H1 (cell line): ENCODE data around the gene DNAJC11. TPM values are rescaled to one million over a fixed set of nuclear protein-coding genes. Genes with fewer than 3 reads are reported as not detected.

ENCODE experiments used
- BACH1 ChIP-seq: IDR thresholded peaks from 2 replicates; pipeline ENCODE4 v1.6.1; 2012; ENCODE audit warnings: low read length, improper control_type of control experiment
- CEBPB ChIP-seq: IDR thresholded peaks from 2 replicates; pipeline ENCODE4 v1.6.1; 2012; ENCODE audit warnings: low read depth, low read length
- CHD2 ChIP-seq: IDR thresholded peaks from 2 replicates; pipeline ENCODE4 v1.6.1; 2012; ENCODE audit warnings: low read length, improper control_type of control experiment
- RAD21 ChIP-seq, 2 experiments: IDR thresholded peaks in 1 of 2; conservative IDR thresholded peaks in 1 of 2; 2 replicates each; pipeline ENCODE4 v1.6.1; 2011; ENCODE audit warnings: low read depth in 2 of 2, low read length in 2 of 2, improper control_type of control experiment in 1 of 2, inconsistent platforms in 1 of 2, mild to moderate bottlenecking in 1 of 2, moderate library complexity in 1 of 2
- RNF2 ChIP-seq: fragments of 200-900, 300-1000 bp; sonication (generic); IDR thresholded peaks from 2 replicates; pipeline ENCODE4 v1.7.1; 2016; ENCODE audit warnings: borderline replicate concordance, low read depth, mild to moderate bottlenecking, antibody characterized with exemption, low read length; ENCODE audit not compliant: poor library complexity, severe bottlenecking; ENCODE audit errors: missing control alignments
- SP2 ChIP-seq: IDR thresholded peaks from 2 replicates; pipeline ENCODE4 v1.6.1; 2012; ENCODE audit warnings: mild to moderate bottlenecking, low read length, inconsistent platforms
- polyA plus RNA-seq, 7 experiments: library from polyadenylated mRNA; depleted of rRNA in 3 of 7; stranded (reverse) in 5 of 7; unstranded in 2 of 7; fragments of >200 nt in 5 of 7; fragments of 200-250 nt in 2 of 7; gene quantifications; 1 replicate in 5 of 7; 2 replicates in 1 of 7; 4 replicates in 1 of 7; pipeline versions ENCODE4 v1.2.1 to v1.2.3, GENCODE V29; 2011 to 2013; ENCODE audit warnings: missing spikeins in 2 of 7, mixed read lengths in 2 of 7
- total RNA-seq: library from RNA; stranded (reverse); fragmentation: NEBNext Ultra II Directional; extraction: Animal tissue kit (Norgen Biotek cat#: 25700); gene quantifications from 2 replicates; pipeline ENCODE4 v1.2.1, GENCODE V29; 2021
- TF ChIP-seq, protein P1 (sequence below): fragments of 300-600 bp; sonication (generic); IDR thresholded peaks from 2 replicates; pipeline ENCODE4 v1.7.1; 2012; ENCODE audit warnings: low read length, moderate library complexity, mild to moderate bottlenecking, inconsistent platforms; ENCODE audit not compliant: insufficient replicate concordance
- TF ChIP-seq, protein P2 (sequence below): IDR thresholded peaks from 2 replicates; pipeline ENCODE4 v1.6.1; 2011; ENCODE audit warnings: low read depth, mild to moderate bottlenecking, low read length; ENCODE audit not compliant: insufficient read depth

Gene DNAJC11
- total and polyA plus RNA-seq, 2 of the 8 experiments (the other 6 are each of a cell fraction or from before 2014, with no cell fraction given) = 43.9 to 90.9 TPM

DNA sequence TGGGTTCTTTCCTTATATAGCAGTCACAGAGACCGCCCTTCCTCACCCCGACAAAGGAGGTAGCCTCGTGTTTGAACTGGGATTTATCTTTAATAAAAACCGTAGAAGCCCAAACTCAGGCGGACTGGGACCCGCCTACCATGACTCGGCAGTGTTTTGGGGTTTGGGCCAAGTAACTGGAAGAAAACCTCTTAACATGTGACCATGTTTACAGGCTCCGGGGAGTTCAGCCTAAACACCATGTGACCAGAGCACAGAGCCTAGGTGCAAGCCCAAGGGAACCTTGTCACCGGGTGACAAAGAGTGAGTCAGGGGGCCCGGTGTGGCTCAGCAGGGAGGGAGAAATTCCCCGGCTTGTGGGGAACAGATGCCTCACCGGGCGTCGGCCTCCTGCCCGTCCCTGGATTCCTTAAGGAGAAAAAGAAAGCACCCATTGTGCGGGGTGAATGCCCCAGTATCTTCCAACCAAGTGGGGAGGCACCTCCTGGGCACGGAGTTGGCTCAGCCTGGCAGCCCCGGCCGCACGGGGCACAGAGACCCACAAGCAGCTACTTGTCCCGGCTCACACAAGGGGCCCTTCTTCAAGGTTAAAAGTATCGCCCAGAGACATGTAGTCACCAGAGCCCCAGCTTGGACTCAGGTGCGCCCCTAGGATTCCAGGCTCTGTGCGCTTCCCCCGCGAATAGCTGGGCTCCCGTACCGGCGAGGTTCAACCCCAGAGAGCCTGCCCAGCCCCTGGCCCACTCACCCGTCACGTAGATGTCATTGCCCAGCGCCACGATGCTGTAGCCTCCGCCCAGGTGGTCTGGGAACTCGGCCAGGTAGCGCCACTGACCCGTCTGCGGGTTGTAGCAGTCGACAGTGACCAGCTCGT is 100.3 kb downstream of the DNAJC11 start (continued):
- TF ChIP-seq, protein P1, sequence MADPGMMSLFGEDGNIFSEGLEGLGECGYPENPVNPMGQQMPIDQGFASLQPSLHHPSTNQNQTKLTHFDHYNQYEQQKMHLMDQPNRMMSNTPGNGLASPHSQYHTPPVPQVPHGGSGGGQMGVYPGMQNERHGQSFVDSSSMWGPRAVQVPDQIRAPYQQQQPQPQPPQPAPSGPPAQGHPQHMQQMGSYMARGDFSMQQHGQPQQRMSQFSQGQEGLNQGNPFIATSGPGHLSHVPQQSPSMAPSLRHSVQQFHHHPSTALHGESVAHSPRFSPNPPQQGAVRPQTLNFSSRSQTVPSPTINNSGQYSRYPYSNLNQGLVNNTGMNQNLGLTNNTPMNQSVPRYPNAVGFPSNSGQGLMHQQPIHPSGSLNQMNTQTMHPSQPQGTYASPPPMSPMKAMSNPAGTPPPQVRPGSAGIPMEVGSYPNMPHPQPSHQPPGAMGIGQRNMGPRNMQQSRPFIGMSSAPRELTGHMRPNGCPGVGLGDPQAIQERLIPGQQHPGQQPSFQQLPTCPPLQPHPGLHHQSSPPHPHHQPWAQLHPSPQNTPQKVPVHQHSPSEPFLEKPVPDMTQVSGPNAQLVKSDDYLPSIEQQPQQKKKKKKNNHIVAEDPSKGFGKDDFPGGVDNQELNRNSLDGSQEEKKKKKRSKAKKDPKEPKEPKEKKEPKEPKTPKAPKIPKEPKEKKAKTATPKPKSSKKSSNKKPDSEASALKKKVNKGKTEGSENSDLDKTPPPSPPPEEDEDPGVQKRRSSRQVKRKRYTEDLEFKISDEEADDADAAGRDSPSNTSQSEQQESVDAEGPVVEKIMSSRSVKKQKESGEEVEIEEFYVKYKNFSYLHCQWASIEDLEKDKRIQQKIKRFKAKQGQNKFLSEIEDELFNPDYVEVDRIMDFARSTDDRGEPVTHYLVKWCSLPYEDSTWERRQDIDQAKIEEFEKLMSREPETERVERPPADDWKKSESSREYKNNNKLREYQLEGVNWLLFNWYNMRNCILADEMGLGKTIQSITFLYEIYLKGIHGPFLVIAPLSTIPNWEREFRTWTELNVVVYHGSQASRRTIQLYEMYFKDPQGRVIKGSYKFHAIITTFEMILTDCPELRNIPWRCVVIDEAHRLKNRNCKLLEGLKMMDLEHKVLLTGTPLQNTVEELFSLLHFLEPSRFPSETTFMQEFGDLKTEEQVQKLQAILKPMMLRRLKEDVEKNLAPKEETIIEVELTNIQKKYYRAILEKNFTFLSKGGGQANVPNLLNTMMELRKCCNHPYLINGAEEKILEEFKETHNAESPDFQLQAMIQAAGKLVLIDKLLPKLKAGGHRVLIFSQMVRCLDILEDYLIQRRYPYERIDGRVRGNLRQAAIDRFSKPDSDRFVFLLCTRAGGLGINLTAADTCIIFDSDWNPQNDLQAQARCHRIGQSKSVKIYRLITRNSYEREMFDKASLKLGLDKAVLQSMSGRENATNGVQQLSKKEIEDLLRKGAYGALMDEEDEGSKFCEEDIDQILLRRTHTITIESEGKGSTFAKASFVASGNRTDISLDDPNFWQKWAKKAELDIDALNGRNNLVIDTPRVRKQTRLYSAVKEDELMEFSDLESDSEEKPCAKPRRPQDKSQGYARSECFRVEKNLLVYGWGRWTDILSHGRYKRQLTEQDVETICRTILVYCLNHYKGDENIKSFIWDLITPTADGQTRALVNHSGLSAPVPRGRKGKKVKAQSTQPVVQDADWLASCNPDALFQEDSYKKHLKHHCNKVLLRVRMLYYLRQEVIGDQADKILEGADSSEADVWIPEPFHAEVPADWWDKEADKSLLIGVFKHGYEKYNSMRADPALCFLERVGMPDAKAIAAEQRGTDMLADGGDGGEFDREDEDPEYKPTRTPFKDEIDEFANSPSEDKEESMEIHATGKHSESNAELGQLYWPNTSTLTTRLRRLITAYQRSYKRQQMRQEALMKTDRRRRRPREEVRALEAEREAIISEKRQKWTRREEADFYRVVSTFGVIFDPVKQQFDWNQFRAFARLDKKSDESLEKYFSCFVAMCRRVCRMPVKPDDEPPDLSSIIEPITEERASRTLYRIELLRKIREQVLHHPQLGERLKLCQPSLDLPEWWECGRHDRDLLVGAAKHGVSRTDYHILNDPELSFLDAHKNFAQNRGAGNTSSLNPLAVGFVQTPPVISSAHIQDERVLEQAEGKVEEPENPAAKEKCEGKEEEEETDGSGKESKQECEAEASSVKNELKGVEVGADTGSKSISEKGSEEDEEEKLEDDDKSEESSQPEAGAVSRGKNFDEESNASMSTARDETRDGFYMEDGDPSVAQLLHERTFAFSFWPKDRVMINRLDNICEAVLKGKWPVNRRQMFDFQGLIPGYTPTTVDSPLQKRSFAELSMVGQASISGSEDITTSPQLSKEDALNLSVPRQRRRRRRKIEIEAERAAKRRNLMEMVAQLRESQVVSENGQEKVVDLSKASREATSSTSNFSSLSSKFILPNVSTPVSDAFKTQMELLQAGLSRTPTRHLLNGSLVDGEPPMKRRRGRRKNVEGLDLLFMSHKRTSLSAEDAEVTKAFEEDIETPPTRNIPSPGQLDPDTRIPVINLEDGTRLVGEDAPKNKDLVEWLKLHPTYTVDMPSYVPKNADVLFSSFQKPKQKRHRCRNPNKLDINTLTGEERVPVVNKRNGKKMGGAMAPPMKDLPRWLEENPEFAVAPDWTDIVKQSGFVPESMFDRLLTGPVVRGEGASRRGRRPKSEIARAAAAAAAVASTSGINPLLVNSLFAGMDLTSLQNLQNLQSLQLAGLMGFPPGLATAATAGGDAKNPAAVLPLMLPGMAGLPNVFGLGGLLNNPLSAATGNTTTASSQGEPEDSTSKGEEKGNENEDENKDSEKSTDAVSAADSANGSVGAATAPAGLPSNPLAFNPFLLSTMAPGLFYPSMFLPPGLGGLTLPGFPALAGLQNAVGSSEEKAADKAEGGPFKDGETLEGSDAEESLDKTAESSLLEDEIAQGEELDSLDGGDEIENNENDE = no peak
- TF ChIP-seq SP2 = no peak
- TF ChIP-seq, protein P2, sequence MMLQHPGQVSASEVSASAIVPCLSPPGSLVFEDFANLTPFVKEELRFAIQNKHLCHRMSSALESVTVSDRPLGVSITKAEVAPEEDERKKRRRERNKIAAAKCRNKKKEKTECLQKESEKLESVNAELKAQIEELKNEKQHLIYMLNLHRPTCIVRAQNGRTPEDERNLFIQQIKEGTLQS = no peak
- TF ChIP-seq CHD2 = no peak
- no peak for TF ChIP-seq RNF2
- TF ChIP-seq RAD21 (IDR thresholded peaks at IDR 0.05 in 1 of 2, conservative IDR thresholded peaks at IDR 0.05 in 1 of 2; ENCODE audit: low read depth in 2 of 2, low read length in 2 of 2) = no peak
- TF ChIP-seq BACH1 = peak; percentile 87
- TF ChIP-seq CEBPB = no peak
